ENCODE data around the gene SERHL2.
"Not testable (repeated sequence)": the region's sequence is repeated elsewhere in the genome, so short reads cannot be mapped to it uniquely, and the experiment has no call there.

Gene SERHL2

GRCh38 chr22:42553475-42554361, at the start of gene SERHL2:
Gene SERHL2, plus strand, starts transcription at chr22:42553956. Its CDS starts 65 bp downstream, at chr22:42554021.
- TF ChIP-seq, protein P1, sequence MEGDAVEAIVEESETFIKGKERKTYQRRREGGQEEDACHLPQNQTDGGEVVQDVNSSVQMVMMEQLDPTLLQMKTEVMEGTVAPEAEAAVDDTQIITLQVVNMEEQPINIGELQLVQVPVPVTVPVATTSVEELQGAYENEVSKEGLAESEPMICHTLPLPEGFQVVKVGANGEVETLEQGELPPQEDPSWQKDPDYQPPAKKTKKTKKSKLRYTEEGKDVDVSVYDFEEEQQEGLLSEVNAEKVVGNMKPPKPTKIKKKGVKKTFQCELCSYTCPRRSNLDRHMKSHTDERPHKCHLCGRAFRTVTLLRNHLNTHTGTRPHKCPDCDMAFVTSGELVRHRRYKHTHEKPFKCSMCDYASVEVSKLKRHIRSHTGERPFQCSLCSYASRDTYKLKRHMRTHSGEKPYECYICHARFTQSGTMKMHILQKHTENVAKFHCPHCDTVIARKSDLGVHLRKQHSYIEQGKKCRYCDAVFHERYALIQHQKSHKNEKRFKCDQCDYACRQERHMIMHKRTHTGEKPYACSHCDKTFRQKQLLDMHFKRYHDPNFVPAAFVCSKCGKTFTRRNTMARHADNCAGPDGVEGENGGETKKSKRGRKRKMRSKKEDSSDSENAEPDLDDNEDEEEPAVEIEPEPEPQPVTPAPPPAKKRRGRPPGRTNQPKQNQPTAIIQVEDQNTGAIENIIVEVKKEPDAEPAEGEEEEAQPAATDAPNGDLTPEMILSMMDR (IDR thresholded peaks at IDR 0.05; ENCODE audit: low read depth, low read length), result no peak
- peak within 1 kb of the TSS; percentile 70 for H3K27ac ChIP-seq
- DNase-seq, result peak; percentile 96
- no peaks in the 10 kb centered on the region for H3K36me3 ChIP-seq
- no peaks in the 10 kb centered on the region for H3K27me3 ChIP-seq (ENCODE audit: insufficient read depth, low read depth, severe bottlenecking)
- H3K9me3 ChIP-seq (ENCODE audit: severe bottlenecking), result no peaks in the 10 kb centered on the region
- H3K4me3 ChIP-seq (ENCODE audit: low read depth, low read length), result peak within 1 kb of the TSS; percentile 54

GRCh38 chr22:42508327-42508974, 45.3 kb upstream of the SERHL2 start:
- DNase-seq; H3K27me3 ChIP-seq (ENCODE audit: insufficient read depth, low read depth, severe bottlenecking); H3K27ac ChIP-seq; H3K4me3 ChIP-seq (ENCODE audit: low read depth, low read length); H3K36me3 ChIP-seq; H3K9me3 ChIP-seq (ENCODE audit: severe bottlenecking): not testable (repeated sequence)

DNA sequence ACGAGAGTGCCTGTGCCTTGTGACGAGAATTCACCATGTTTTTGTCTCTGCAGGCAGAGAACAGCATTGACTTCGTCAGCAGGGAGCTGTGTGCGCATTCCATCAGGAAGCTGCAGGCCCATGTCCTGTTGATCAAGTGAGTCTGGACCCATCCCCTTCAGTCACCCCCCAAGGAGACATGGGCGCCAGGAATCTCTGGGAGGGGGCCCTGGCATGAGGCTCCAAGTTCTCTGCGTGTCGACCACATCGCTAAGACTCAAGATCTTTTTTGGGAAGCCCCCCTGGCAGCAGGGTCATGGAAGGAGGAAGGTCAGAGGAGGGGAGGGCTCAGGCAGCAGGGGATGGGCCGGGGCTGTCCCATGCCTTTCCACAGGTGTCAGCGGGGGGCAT, 44.8 kb upstream of the SERHL2 start:
- not testable (repeated sequence) for H3K27me3 ChIP-seq (ENCODE audit: insufficient read depth, low read depth, severe bottlenecking); H3K36me3 ChIP-seq; H3K4me3 ChIP-seq (ENCODE audit: low read depth, low read length); H3K9me3 ChIP-seq (ENCODE audit: severe bottlenecking); DNase-seq; H3K27ac ChIP-seq

- TF ChIP-seq, protein P1 (IDR thresholded peaks at IDR 0.05; ENCODE audit: low read depth, low read length), result no peak
- no peak overlapping the region for H3K4me3 ChIP-seq (ENCODE audit: low read depth, low read length)
- H3K27me3 ChIP-seq (ENCODE audit: insufficient read depth, low read depth, severe bottlenecking), result no peaks in the 10 kb centered on the region
- H3K27ac ChIP-seq, result no peak overlapping the region
- H3K9me3 ChIP-seq (ENCODE audit: severe bottlenecking), result no peaks in the 10 kb centered on the region
- DNase-seq, result no peak
- H3K36me3 ChIP-seq, result peaks cover 5% of the 10 kb centered on the region
These were observed 44.2 kb upstream of the SERHL2 start for GRCh38 chr22:42509548-42509947.

GRCh38 chr22:42511401-42511891, 42.3 kb upstream of the SERHL2 start:
- no peak for DNase-seq
- no peak overlapping the region for H3K4me3 ChIP-seq (ENCODE audit: low read depth, low read length)
- no peak overlapping the region for H3K27ac ChIP-seq
- TF ChIP-seq, protein P1 (IDR thresholded peaks at IDR 0.05; ENCODE audit: low read depth, low read length), result no peak
- H3K9me3 ChIP-seq (ENCODE audit: severe bottlenecking), result no peaks in the 10 kb centered on the region
- peaks cover 7% of the 10 kb centered on the region for H3K36me3 ChIP-seq
- no peaks in the 10 kb centered on the region for H3K27me3 ChIP-seq (ENCODE audit: insufficient read depth, low read depth, severe bottlenecking)

- not testable (repeated sequence) for H3K27ac ChIP-seq
These were observed 41.3 kb upstream of the SERHL2 start for GRCh38 chr22:42512273-42512990.

GRCh38 chr22:42514331-42514730, 39.4 kb upstream of the SERHL2 start:
- DNase-seq; H3K27ac ChIP-seq; H3K4me3 ChIP-seq (ENCODE audit: low read depth, low read length); H3K36me3 ChIP-seq; H3K9me3 ChIP-seq (ENCODE audit: severe bottlenecking); H3K27me3 ChIP-seq (ENCODE audit: insufficient read depth, low read depth, severe bottlenecking): not testable (repeated sequence)

More at GRCh38 chr22:42512273-42512990, 41.3 kb upstream of the SERHL2 start:
- H3K36me3 ChIP-seq; H3K27me3 ChIP-seq (ENCODE audit: insufficient read depth, low read depth, severe bottlenecking); H3K9me3 ChIP-seq (ENCODE audit: severe bottlenecking); H3K4me3 ChIP-seq (ENCODE audit: low read depth, low read length): not testable (repeated sequence)
- TF ChIP-seq, protein P1 (IDR thresholded peaks at IDR 0.05; ENCODE audit: low read depth, low read length), result peak; percentile 34; the same call in 1 of the 2 replicates
- peak; percentile 68 for DNase-seq

GRCh38 chr22:42515304-42515703, 38.5 kb upstream of the SERHL2 start:
- not testable (repeated sequence) for H3K27ac ChIP-seq; H3K4me3 ChIP-seq (ENCODE audit: low read depth, low read length); H3K36me3 ChIP-seq; DNase-seq; H3K27me3 ChIP-seq (ENCODE audit: insufficient read depth, low read depth, severe bottlenecking); H3K9me3 ChIP-seq (ENCODE audit: severe bottlenecking)
